Measurements from ENCODE around the gene WBP4.
A peak's percentile ranks its signal among the peaks of the same experiment; 100 is the strongest.
"Not testable (repeated sequence)": the region's sequence is repeated elsewhere in the genome, so short reads cannot be mapped to it uniquely, and the experiment has no call there.

The WBP4 gene

GRCh38 chr13:41085961-41086585 lies 24.8 kb downstream of the WBP4 start:
- DNase-seq = no peak

- not testable (repeated sequence) for DNase-seq
Measured at GRCh38 chr13:41095681-41096080, 34.4 kb downstream of the WBP4 start.

GRCh38 chr13:41098761-41099160 lies 37.5 kb downstream of the WBP4 start:
- no peak for DNase-seq

GRCh38 chr13:41099986-41100385 lies 38.7 kb downstream of the WBP4 start:
- DNase-seq = no peak

GRCh38 chr13:41107104-41107571 lies 45.8 kb downstream of the WBP4 start:
- DNase-seq = no peak

- no peak for DNase-seq
Measured at GRCh38 chr13:41107584-41108014, 46.3 kb downstream of the WBP4 start.

GRCh38 chr13:41111454-41111853 lies 50.1 kb downstream of the WBP4 start:
- no peak for DNase-seq

GRCh38 chr13:41117869-41118268 lies 56.6 kb downstream of the WBP4 start:
- DNase-seq = no peak

- no peak for DNase-seq
Measured at GRCh38 chr13:41122838-41123237, 61.5 kb downstream of the WBP4 start.

- no peak for DNase-seq
Measured at GRCh38 chr13:41127701-41128100, 66.4 kb downstream of the WBP4 start.

- no peak for DNase-seq
Measured at GRCh38 chr13:41130356-41130755, 69.0 kb downstream of the WBP4 start.

GRCh38 chr13:41131189-41131588 lies 69.9 kb downstream of the WBP4 start:
- DNase-seq = not testable (repeated sequence)

- DNase-seq = not testable (repeated sequence)
Measured at GRCh38 chr13:41131660-41132511, 70.6 kb downstream of the WBP4 start.

GRCh38 chr13:41132512-41133152 lies 71.3 kb downstream of the WBP4 start, which contains the start of gene KBTBD6:
Gene KBTBD6, minus strand, starts transcription at chr13:41132802. Its CDS starts 291 bp downstream, at chr13:41132511.
- DNase-seq = peak; percentile 92

Measured in NCI-H187 treated with DMSO at 0.1 percent for 48 hours (cell line).